ENCODE data around the gene HS3ST4.

- TF ChIP-seq CTCF (IDR thresholded peaks at IDR 0.05) (no peak), POLR2A (IDR thresholded peaks at IDR 0.05) (no peak), POLR2AphosphoS5 (IDR thresholded peaks at IDR 0.05) (no peak)
Measured at GRCh38 chr16:26157319-26157718, 465.6 kb downstream of the HS3ST4 start.
